HG03571 (cell line): ENCODE results near the gene PPFIA3.
"Not testable (repeated sequence)": the region's sequence is repeated elsewhere in the genome, so short reads cannot be mapped to it uniquely, and the experiment has no call there.

Source experiments
- ATAC-seq: cut with Tn5 transposase; IDR thresholded peaks from one replicate; pipeline ENCODE4 v1.9.1; 2021; ENCODE audit not compliant: unreplicated experiment

PPFIA3 gene

GRCh38 chr19:49123285-49123684 lies 3.9 kb downstream of the PPFIA3 start:
- not testable (repeated sequence) for ATAC-seq

DNA sequence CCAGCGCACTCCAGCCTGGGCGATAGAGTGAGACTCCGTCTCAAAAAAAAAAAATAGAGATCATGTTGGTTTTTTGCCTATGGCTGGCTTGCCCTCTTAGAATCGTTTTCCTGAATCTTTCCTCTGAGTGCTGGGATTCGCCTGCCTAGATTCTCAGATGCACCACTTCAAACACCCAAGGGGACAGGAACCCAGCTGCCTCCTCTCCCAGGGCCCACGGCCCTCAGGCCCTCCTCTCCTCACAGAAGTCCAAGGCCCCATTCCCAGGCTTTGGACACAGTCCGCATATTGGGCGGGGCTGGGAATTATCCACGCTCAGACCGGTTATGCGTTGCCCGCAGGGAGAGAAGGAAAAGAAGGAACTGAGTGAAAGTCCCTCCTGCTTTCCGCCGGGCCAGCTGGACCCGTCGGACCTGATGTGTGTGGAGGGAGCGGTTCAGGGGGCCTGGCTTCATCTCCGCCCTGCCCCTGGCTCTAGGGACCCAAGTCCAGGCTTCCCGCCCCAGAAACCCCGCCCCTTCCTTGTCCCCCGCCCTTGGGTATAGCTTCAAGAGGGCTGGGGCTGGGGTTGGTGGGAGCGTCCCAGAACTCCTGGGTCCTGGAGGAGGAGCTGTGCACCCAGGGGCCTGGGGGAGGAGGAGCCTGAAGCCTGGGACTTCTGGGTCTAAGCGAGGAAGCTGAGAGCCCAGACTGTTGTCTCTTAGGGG lies 5.8 kb downstream of the PPFIA3 start:
- ATAC-seq, result no peak

- ATAC-seq, result no peak
Measured at GRCh38 chr19:49126575-49126974, 7.2 kb downstream of the PPFIA3 start.

DNA sequence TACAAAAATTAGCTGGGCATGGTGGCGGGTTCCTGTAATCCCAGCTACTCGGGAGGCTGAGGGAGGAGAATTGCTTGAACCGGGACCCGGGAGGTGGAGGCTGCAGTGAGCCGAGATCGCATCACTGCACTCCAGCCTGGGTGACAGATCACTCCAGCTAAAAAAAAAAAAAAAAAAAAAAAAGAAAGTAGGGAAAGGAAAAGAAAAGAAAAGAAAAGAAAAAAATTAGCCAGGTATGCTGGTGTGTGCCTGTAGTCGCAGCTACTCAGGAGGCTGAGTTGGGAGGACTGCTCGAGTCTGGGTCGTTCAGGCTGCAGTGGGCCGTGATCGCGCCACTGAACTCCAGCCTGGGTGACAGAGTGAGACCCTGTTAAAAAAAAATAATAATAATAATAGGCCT lies 7.9 kb downstream of the PPFIA3 start:
- ATAC-seq, result not testable (repeated sequence)

DNA sequence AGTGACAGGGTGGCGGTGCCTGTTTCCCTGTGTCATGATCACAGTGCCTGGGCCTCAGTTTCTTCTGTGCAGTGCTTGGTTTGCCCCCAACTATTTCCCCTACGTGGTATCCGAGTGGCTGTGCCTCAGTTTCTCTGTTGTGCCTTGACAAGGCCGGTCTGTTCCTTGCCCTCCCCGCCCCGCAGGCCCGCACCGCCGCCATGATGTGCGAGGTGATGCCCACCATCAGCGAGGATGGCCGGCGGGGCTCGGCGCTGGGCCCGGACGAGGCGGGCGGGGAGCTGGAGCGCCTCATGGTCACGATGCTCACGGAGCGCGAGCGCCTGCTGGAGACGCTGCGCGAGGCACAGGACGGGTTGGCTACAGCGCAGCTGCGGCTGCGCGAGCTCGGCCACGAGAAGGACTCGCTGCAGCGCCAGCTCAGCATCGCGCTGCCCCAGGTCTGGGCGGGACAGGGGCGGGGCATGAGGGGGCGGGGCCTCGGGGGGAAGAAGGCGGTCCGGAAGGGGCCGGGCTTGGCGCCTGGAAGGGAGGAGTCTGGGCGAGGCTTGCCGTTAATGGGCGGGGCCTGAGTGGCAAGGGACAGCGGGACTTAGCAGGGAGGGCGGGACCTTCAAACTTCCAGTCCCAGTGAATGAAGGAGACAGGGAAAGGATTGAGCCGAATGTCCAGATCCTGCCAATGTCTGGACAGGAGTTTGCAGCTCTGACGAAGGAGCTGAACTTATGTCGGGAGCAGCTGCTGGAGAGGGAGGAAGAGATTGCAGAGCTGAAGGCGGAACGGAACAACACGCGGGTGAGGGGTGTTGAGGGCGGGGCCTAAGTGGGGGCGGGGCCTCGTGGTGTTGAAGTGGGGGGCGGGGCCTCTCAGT lies 8.6 kb downstream of the PPFIA3 start:
- peak; percentile 70 for ATAC-seq

DNA sequence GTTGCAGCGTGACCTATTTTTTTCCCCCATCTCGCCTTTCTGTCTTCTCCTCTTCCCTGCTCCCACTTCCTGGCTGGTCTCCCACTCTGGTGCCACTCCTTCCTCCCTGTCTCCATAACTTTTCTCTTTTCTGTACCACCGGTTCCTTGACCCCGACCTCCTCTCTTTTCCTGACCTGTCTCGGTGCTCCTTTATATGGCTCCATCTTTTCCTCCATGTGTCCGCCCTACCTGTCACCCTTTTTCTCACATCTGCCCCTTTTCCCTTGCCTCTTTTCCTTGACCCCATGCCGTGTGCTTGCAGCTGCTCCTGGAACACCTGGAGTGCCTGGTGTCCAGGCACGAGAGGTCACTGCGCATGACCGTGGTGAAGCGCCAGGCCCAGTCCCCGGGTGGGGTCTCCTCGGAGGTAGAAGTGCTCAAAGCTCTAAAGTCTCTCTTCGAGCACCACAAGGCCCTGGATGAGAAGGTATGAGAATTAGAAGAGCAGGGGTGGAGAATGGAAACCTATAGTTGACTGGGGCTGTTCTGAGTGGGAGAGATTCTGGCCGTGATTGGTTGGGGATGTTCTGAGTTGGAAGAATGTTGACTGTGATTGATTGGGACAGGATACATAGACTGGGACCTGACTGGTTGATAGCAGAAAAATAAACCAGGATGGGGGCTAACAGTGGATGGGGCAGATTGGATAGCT lies 9.3 kb downstream of the PPFIA3 start:
- no peak for ATAC-seq

- ATAC-seq, result no peak
Measured at GRCh38 chr19:49129238-49129583, 9.9 kb downstream of the PPFIA3 start.

DNA sequence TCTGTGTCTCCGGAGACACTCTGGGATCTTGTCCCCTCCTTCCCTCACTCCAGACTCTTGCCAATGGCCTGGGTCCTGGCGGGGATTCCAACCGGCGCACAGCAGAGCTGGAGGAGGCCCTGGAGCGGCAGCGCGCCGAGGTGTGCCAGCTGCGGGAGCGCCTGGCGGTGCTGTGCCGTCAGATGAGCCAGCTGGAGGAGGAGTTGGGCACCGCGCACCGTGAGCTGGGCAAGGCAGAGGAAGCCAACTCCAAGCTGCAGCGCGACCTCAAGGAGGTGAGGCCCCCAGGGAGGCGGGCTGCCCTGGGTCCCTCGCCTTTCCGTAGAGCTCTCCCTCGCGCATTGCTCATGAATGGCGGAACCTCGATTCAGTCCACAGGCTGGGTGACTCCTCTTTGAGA lies 11.0 kb downstream of the PPFIA3 start:
- no peak for ATAC-seq

GRCh38 chr19:49132974-49133609 lies 13.7 kb downstream of the PPFIA3 start:
- ATAC-seq, result no peak

DNA sequence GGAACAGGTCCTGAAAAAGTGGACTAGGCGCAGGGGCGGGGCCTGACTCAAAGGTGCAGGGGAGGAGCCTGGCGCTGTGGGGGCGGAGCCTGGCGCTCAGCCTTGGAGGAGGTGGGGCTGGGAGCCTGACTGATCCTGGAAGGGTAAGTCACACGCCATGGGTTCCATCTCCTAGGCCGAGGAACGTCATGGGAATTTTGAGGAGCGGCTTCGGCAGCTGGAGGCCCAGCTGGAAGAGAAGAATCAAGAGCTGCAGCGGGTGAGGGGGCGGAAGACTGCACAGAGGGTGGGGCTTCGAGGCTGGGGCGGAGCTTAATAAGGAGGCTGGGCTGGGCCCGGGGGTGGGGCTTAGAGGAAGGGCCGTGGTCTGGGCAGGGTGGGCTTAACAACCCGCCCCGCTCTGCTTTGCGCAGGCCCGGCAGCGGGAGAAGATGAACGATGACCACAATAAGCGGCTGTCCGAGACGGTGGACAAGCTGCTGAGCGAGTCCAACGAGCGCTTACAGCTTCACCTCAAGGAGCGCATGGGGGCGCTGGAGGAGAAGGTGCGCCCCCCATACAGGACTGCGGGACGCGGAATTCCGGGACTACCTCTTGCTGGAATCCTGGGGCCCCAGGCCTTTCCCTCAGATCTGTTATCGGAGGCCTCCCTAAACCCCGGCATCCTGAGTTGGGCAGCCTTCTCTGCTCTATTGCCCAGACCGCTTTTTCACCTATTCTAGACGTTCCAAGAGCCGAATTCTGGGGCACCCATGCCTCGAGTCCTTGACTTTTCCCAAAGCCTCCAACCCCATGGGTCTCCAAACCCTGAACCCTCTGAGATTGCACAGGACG lies 14.5 kb downstream of the PPFIA3 start:
- ATAC-seq, result no peak

GRCh38 chr19:49135686-49136085 lies 16.3 kb downstream of the PPFIA3 start:
- no peak for ATAC-seq

DNA sequence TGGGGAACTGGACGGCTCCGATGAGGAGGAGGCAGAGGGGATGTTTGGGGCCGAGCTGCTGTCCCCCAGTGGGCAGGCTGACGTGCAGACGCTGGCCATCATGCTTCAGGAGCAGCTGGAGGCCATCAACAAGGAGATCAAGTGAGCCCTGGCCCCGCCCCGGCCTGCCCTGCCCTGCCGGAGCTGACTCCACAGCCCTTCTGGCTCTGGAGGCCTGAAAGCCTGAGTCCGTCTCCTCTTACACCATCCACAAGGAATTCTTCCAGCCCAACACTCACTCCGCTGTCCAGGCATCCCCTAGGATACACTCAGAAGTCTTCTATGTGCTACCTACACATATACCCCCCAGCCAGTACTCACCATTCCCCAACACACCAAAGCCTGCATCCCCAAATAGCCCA lies 17.4 kb downstream of the PPFIA3 start:
- no peak for ATAC-seq

GRCh38 chr19:49140951-49141350 lies 21.6 kb downstream of the PPFIA3 start:
- ATAC-seq, result no peak

GRCh38 chr19:49141352-49141751 lies 22.0 kb downstream of the PPFIA3 start:
- no peak for ATAC-seq

DNA sequence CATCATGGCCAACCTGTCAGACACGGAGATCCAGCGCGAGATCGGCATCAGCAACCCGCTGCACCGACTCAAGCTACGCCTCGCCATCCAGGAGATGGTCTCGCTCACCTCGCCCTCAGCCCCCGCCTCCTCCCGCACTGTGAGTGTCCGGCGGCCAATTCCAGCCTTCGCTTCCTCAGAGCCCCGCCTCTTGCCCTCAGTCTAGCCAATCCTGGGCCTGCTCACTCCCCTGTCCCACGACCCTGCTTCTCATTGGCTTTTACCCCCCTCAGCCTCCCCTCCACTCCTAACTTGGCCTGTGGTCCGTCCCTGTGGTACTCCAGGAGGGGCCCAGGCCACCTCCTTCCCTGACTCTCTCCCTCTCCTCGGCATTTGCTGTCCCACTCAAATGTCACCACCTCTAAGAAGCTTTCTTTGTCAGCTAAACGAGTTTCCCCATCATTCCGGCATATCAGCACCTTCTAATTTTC lies 23.6 kb downstream of the PPFIA3 start:
- ATAC-seq, result no peak

DNA sequence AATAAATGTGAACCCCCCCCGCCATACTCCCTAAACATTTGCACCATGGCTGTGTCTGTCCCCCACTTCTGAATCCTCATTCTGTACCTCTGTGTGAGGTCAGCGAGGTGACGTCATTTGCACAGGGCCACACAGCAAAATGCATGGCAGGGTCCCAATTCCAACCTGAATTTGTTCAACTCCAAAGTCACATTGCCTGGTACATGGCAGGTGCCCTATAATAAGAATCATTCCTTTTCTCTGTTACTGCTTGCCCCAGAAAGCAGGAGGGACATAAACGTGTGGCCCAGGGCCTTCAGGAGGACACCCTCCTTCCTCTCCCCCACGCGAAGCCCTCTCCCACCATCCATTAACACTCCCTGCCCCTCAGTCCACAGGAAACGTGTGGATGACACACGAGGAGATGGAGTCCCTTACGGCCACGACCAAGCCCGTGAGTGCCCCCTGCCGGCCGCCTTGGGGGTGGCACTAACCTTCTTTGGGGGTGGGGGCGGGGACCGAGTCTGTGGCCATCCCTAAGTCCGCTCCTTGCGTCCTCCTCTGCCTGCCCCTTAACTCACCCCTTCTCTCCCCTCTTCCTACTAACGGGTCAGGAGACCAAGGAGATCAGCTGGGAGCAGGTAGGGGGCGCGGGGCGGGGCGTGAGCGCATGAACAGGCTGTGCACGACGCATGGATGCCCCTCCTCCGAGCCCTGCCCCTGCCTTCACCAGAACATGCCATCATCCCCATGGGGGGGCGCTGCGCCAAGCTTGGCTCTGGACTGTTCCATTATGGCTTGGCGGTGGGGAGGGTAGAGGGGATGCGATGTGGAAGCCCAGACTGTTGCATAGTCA lies 26.4 kb downstream of the PPFIA3 start:
- ATAC-seq, result no peak

DNA sequence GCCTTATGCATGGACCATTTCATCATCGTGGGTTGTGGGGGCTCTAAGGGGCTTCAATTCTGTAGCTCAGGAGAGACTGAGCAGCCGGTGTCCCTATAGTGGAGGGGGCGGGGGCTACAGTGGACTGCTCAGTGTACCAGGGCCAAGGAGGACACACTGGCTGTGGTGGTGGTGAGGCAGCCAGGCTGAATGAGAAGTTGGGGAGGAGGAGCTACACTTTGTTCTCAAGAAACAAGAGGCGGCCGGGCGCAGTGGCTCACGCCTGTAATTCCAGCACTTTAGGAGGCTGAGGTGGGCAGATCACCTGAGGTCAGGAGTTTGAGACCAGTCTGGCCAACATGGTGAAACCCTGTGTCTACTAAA lies 27.0 kb downstream of the PPFIA3 start:
- ATAC-seq, result not testable (repeated sequence)

- ATAC-seq, result no peak
Measured at GRCh38 chr19:49148044-49148682, 28.8 kb downstream of the PPFIA3 start.
